SK-N-SH (cell line): ENCODE results near the gene LRRC3B. TPM values are rescaled to one million over a fixed set of nuclear protein-coding genes. Genes with fewer than 3 reads are reported as not detected.

ENCODE experiments used
- CTCF ChIA-PET: fragments of 300-600, 350-600 bp; formaldehyde crosslinking; extraction: SDS; loops from one replicate; lab custom pipeline; 2021; lab: Yijun Ruan, JAX
- POLR2A ChIA-PET: fragments of 350-600 bp; sonication (Branson Sonifier 250); formaldehyde crosslinking; extraction: SDS; loops from one replicate; lab custom pipeline; 2020; ENCODE audit warnings: antibody characterized with exemption, inconsistent platforms; lab: Yijun Ruan, JAX
- DNase-seq: peaks from one replicate; pipeline ENCODE4 v3.0.0; 2012
- H2AFZ ChIP-seq: fragments of 200-600 bp; sonication (generic); 2 replicates; pipeline ENCODE4 v1.8.1; 2016; ENCODE audit warnings: antibody characterized with exemption, mild to moderate bottlenecking, low read depth
- H3F3A ChIP-seq: fragments of 200-600 bp; sonication (generic); replicated peaks from 2 replicates; pipeline ENCODE3; 2016; ENCODE audit warnings: antibody characterized with exemption, mild to moderate bottlenecking; ENCODE audit not compliant: insufficient read depth
- H3K27ac ChIP-seq, 2 experiments: fragments of 200-500 bp in 1 of 2; fragments of 200-600 bp in 1 of 2; sonication (Bioruptor generic) in 1 of 2; sonication (generic), shearing (Covaris generic) in 1 of 2; 2 replicates each; pipeline versions ENCODE4 v1.5.1 to v1.6.1; 2014 to 2016; ENCODE audit warnings: low read depth in 2 of 2, inconsistent platforms in 1 of 2, low read length in 1 of 2, mild to moderate bottlenecking in 1 of 2, mixed read lengths in 1 of 2
- H3K27me3 ChIP-seq: fragments of 200-600 bp; sonication (generic), shearing (Covaris generic); 2 replicates; pipeline ENCODE4 v1.6.1; 2016; ENCODE audit warnings: mixed run types; ENCODE audit not compliant: insufficient read depth
- H3K36me3 ChIP-seq, 2 experiments: fragments of 200-500 bp in 1 of 2; fragments of 200-600 bp in 1 of 2; sonication (Bioruptor generic) in 1 of 2; sonication (generic) in 1 of 2; replicated peaks in 1 of 2; 2 replicates each; pipeline versions ENCODE3 to v1.5.1; 2014 to 2016; ENCODE audit warnings: low read length in 1 of 2, mild to moderate bottlenecking in 1 of 2; ENCODE audit not compliant: insufficient read depth in 2 of 2, control insufficient read depth in 1 of 2
- H3K4me1 ChIP-seq, 2 experiments: fragments of 200-500 bp in 1 of 2; fragments of 200-600 bp in 1 of 2; sonication (Bioruptor generic) in 1 of 2; sonication (generic), shearing (Covaris generic) in 1 of 2; 2 replicates each; pipeline versions ENCODE4 v1.5.1 to v1.6.1; 2014 to 2016; ENCODE audit warnings: low read depth in 1 of 2, low read length in 1 of 2, mixed run types in 1 of 2; ENCODE audit not compliant: insufficient read depth in 2 of 2, control insufficient read depth in 1 of 2
- H3K4me2 ChIP-seq: fragments of 200-600 bp; sonication (generic), shearing (Covaris generic); 2 replicates; pipeline ENCODE4 v1.6.1; 2017; ENCODE audit warnings: mixed run types
- H3K4me3 ChIP-seq, 2 experiments: fragments of 200-500 bp in 1 of 2; fragments of 200-600 bp in 1 of 2; sonication (Bioruptor generic) in 1 of 2; sonication (generic), shearing (Covaris generic) in 1 of 2; 2 replicates each; pipeline versions ENCODE4 v1.5.1 to v1.8.1; 2014 to 2016; ENCODE audit warnings: low read depth in 2 of 2, inconsistent platforms in 1 of 2, low read length in 1 of 2, mild to moderate bottlenecking in 1 of 2, mixed read lengths in 1 of 2, moderate library complexity in 1 of 2
- H3K79me2 ChIP-seq: fragments of 200-600 bp; sonication (generic); 2 replicates; pipeline ENCODE4 v1.8.1; 2017; ENCODE audit warnings: mild to moderate bottlenecking; ENCODE audit not compliant: insufficient read depth
- H3K9ac ChIP-seq: fragments of 200-600 bp; sonication (generic); 2 replicates; pipeline ENCODE4 v1.6.1; 2017; ENCODE audit warnings: mixed run types
- H3K9me2 ChIP-seq: fragments of 200-600 bp; sonication (generic); 2 replicates; pipeline ENCODE4 v1.6.1; 2017; ENCODE audit warnings: mixed run types
- H3K9me3 ChIP-seq: fragments of 200-600 bp; sonication (generic); 2 replicates; pipeline ENCODE4 v1.6.1; 2017; ENCODE audit warnings: mixed run types, mild to moderate bottlenecking, moderate library complexity
- H4K20me1 ChIP-seq: fragments of 200-600 bp; sonication (generic); 2 replicates; pipeline ENCODE4 v1.6.1; 2017; ENCODE audit warnings: mild to moderate bottlenecking, mixed run types; ENCODE audit not compliant: insufficient read depth
- ELF1 ChIP-seq: IDR thresholded peaks from 2 replicates; pipeline ENCODE4 v1.4.0; 2012
- EZH2phosphoT487 ChIP-seq: fragments of 200-600 bp; sonication (generic); IDR thresholded peaks from 2 replicates; pipeline ENCODE4 v1.6.1; 2017; ENCODE audit warnings: low read depth, mixed run types, mild to moderate bottlenecking, antibody characterized with exemption, moderate library complexity, borderline replicate concordance
- FOSL2 ChIP-seq: IDR thresholded peaks from 2 replicates; pipeline ENCODE4 v1.4.0; 2012; ENCODE audit warnings: low read depth, mild to moderate bottlenecking, moderate library complexity, borderline replicate concordance
- FOXJ3 ChIP-seq: sonication (generic); formaldehyde crosslinking; IDR thresholded peaks from 2 replicates; pipeline ENCODE4 v1.5.1; 2020; ENCODE audit warnings: mild to moderate bottlenecking, missing genetic modification reagents
- FOXM1 ChIP-seq: IDR thresholded peaks from 2 replicates; pipeline ENCODE4 v1.4.0; 2012; ENCODE audit warnings: low read depth, mild to moderate bottlenecking
- NFIC ChIP-seq: IDR thresholded peaks from 2 replicates; pipeline ENCODE4 v1.4.0; 2012; ENCODE audit warnings: borderline replicate concordance
- POLR2AphosphoS5 ChIP-seq: IDR thresholded peaks from 2 replicates; pipeline ENCODE4 v1.6.1; 2012; ENCODE audit warnings: low read depth, low read length
- RAD21 ChIP-seq: IDR thresholded peaks from 2 replicates; pipeline ENCODE4 v1.6.1; 2012; ENCODE audit warnings: mild to moderate bottlenecking, low read length
- RCOR1 ChIP-seq: fragments of 150-350 bp; IDR thresholded peaks from 2 replicates; pipeline ENCODE4 v1.6.1; 2017; ENCODE audit warnings: antibody characterized with exemption, low read length
- RFX5 ChIP-seq: IDR thresholded peaks from 2 replicates; pipeline ENCODE4 v1.6.1; 2012; ENCODE audit warnings: mild to moderate bottlenecking, improper control_type of control experiment, low read length
- RXRA ChIP-seq: IDR thresholded peaks from 2 replicates; pipeline ENCODE4 v1.4.0; 2012; ENCODE audit warnings: low read depth, mild to moderate bottlenecking, borderline replicate concordance
- SMC3 ChIP-seq: IDR thresholded peaks from 2 replicates; pipeline ENCODE4 v1.6.1; 2012; ENCODE audit warnings: low read depth, low read length, improper control_type of control experiment
- YY1 ChIP-seq: IDR thresholded peaks from 2 replicates; pipeline ENCODE4 v1.4.0; 2012; ENCODE audit warnings: low read depth, mild to moderate bottlenecking
- WGBS: methylation state at CpG from one replicate; pipeline ENCODE4 v1.1.6; 2017; ENCODE audit warnings: low lambda C conversion rate; 5-methylcytosine and 5-hydroxymethylcytosine counted together
- polyA plus RNA-seq, 3 experiments: library from polyadenylated mRNA; depleted of rRNA; stranded (reverse); fragments of >200 nt; gene quantifications; 2 replicates each; pipeline ENCODE4 v1.2.3, GENCODE V29; 2012
- TF ChIP-seq, protein P1 (sequence below): IDR thresholded peaks from 2 replicates; pipeline ENCODE4 v1.4.0; 2012; ENCODE audit warnings: low read depth, borderline replicate concordance
- TF ChIP-seq, protein P2 (sequence below): fragments of 200-600 bp; sonication (generic); IDR thresholded peaks from 2 replicates; pipeline ENCODE4 v1.6.1; 2017; ENCODE audit warnings: antibody characterized with exemption, mild to moderate bottlenecking, moderate library complexity
- TF ChIP-seq, protein P3 (sequence below): IDR thresholded peaks from 2 replicates; pipeline ENCODE4 v1.6.1; 2012; ENCODE audit warnings: mild to moderate bottlenecking, low read depth, low read length, moderate library complexity
- TF ChIP-seq, protein P4 (sequence below): IDR thresholded peaks from 2 replicates; pipeline ENCODE4 v1.4.0; 2012; ENCODE audit warnings: low read depth, borderline replicate concordance
- TF ChIP-seq, protein P5 (sequence below): IDR thresholded peaks from 2 replicates; pipeline ENCODE4; 2012

Gene LRRC3B
- polyA plus RNA-seq, 1 of the 3 experiments (the other 2 are of a cell fraction) = not detected

DNA sequence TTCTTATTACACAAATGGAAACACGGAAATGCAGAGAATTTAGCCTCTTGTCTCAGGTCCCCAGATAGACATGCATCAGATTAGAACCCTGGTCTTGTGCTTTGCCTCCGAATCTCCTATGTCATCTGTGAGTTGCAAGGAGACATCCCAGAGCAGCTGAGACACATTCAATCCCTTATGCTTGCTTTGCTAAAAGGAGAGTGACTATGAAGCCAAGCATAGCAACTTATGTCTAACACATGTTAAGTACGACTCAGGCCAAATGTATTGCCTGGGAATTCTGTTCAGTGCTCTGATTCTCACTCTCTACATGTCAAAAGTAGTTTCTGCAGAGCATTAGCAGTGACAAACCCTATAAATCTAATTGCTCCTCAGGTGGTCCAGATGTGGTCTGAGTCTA is 30.6 kb upstream of the LRRC3B start:
- Histone ChIP-seq H3K4me1 (no peaks in the 10 kb centered on the region), H3K36me3 (no peaks in the 10 kb centered on the region), H3F3A (no peaks in the 10 kb centered on the region), H2AFZ (no peak overlapping the region), H3K27me3 (no peaks in the 10 kb centered on the region), H3K9me2 (no peaks in the 10 kb centered on the region), H3K79me2 (no peaks in the 10 kb centered on the region), H3K9me3 (no peaks in the 10 kb centered on the region), H3K4me3 (no peak overlapping the region), H3K9ac (no peak overlapping the region), H3K4me2 (no peak overlapping the region), H3K27ac (no peak overlapping the region), H4K20me1 (no peaks in the 10 kb centered on the region)
- ChIA-PET CTCF (no interaction called here), POLR2A (no interaction called here)
- TF ChIP-seq FOXM1 = no peak
- TF ChIP-seq YY1 = no peak
- TF ChIP-seq, protein P1, sequence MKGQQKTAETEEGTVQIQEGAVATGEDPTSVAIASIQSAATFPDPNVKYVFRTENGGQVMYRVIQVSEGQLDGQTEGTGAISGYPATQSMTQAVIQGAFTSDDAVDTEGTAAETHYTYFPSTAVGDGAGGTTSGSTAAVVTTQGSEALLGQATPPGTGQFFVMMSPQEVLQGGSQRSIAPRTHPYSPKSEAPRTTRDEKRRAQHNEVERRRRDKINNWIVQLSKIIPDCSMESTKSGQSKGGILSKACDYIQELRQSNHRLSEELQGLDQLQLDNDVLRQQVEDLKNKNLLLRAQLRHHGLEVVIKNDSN = no peak
- TF ChIP-seq, protein P2, sequence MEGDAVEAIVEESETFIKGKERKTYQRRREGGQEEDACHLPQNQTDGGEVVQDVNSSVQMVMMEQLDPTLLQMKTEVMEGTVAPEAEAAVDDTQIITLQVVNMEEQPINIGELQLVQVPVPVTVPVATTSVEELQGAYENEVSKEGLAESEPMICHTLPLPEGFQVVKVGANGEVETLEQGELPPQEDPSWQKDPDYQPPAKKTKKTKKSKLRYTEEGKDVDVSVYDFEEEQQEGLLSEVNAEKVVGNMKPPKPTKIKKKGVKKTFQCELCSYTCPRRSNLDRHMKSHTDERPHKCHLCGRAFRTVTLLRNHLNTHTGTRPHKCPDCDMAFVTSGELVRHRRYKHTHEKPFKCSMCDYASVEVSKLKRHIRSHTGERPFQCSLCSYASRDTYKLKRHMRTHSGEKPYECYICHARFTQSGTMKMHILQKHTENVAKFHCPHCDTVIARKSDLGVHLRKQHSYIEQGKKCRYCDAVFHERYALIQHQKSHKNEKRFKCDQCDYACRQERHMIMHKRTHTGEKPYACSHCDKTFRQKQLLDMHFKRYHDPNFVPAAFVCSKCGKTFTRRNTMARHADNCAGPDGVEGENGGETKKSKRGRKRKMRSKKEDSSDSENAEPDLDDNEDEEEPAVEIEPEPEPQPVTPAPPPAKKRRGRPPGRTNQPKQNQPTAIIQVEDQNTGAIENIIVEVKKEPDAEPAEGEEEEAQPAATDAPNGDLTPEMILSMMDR = no peak
- TF ChIP-seq, protein P3, sequence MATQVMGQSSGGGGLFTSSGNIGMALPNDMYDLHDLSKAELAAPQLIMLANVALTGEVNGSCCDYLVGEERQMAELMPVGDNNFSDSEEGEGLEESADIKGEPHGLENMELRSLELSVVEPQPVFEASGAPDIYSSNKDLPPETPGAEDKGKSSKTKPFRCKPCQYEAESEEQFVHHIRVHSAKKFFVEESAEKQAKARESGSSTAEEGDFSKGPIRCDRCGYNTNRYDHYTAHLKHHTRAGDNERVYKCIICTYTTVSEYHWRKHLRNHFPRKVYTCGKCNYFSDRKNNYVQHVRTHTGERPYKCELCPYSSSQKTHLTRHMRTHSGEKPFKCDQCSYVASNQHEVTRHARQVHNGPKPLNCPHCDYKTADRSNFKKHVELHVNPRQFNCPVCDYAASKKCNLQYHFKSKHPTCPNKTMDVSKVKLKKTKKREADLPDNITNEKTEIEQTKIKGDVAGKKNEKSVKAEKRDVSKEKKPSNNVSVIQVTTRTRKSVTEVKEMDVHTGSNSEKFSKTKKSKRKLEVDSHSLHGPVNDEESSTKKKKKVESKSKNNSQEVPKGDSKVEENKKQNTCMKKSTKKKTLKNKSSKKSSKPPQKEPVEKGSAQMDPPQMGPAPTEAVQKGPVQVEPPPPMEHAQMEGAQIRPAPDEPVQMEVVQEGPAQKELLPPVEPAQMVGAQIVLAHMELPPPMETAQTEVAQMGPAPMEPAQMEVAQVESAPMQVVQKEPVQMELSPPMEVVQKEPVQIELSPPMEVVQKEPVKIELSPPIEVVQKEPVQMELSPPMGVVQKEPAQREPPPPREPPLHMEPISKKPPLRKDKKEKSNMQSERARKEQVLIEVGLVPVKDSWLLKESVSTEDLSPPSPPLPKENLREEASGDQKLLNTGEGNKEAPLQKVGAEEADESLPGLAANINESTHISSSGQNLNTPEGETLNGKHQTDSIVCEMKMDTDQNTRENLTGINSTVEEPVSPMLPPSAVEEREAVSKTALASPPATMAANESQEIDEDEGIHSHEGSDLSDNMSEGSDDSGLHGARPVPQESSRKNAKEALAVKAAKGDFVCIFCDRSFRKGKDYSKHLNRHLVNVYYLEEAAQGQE = no peak
- TF ChIP-seq, protein P4, sequence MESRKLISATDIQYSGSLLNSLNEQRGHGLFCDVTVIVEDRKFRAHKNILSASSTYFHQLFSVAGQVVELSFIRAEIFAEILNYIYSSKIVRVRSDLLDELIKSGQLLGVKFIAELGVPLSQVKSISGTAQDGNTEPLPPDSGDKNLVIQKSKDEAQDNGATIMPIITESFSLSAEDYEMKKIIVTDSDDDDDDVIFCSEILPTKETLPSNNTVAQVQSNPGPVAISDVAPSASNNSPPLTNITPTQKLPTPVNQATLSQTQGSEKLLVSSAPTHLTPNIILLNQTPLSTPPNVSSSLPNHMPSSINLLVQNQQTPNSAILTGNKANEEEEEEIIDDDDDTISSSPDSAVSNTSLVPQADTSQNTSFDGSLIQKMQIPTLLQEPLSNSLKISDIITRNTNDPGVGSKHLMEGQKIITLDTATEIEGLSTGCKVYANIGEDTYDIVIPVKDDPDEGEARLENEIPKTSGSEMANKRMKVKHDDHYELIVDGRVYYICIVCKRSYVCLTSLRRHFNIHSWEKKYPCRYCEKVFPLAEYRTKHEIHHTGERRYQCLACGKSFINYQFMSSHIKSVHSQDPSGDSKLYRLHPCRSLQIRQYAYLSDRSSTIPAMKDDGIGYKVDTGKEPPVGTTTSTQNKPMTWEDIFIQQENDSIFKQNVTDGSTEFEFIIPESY = no peak
- TF ChIP-seq RXRA = no peak
- no peak for DNase-seq
- WGBS = 14% methylated on average over 3 of the region's 3 CpGs

DNA sequence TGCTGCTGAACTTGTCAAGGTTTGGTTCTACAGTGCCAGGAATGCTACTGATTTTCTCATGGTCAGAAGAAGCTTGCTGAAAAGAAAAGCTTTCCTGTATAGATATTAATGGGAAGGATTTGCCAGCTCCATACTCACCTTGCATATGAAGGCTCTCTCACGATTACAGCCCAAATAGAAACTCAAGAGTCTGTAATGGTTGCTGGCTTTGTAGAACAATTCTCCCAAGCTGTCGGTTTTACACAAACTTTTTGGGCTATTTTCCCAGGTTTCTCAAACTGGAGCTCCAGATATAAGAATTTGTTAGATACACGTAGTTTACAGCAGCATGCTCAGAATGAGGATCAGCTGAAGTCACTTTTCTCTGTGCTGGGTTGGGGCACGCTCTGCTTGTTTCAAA is 30.1 kb upstream of the LRRC3B start:
- H4K20me1 ChIP-seq = no peaks in the 10 kb centered on the region
- no peak overlapping the region for H2AFZ ChIP-seq
- no peaks in the 10 kb centered on the region for H3K9me3 ChIP-seq
- no peaks in the 10 kb centered on the region for H3K9me2 ChIP-seq
- H3K4me3 ChIP-seq = no peak overlapping the region
- CTCF ChIA-PET = no interaction called here
- H3F3A ChIP-seq = no peaks in the 10 kb centered on the region
- no peak overlapping the region for H3K9ac ChIP-seq
- H3K36me3 ChIP-seq = no peaks in the 10 kb centered on the region
- no peaks in the 10 kb centered on the region for H3K4me1 ChIP-seq
- no peak for DNase-seq
- no peak overlapping the region for H3K27ac ChIP-seq
- no peaks in the 10 kb centered on the region for H3K27me3 ChIP-seq
- POLR2A ChIA-PET = no interaction called here
- H3K79me2 ChIP-seq = no peaks in the 10 kb centered on the region
- no peak overlapping the region for H3K4me2 ChIP-seq
- 10% methylated on average over 4 of the region's 4 CpGs for WGBS
- no peak for TF ChIP-seq NFIC
- TF ChIP-seq RCOR1 = no peak
- no peak for TF ChIP-seq EZH2phosphoT487
- TF ChIP-seq, protein P5, sequence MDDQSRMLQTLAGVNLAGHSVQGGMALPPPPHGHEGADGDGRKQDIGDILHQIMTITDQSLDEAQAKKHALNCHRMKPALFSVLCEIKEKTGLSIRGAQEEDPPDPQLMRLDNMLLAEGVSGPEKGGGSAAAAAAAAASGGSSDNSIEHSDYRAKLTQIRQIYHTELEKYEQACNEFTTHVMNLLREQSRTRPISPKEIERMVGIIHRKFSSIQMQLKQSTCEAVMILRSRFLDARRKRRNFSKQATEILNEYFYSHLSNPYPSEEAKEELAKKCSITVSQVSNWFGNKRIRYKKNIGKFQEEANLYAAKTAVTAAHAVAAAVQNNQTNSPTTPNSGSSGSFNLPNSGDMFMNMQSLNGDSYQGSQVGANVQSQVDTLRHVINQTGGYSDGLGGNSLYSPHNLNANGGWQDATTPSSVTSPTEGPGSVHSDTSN = no peak
- TF ChIP-seq POLR2AphosphoS5 = no peak
- no peak for TF ChIP-seq ELF1
- TF ChIP-seq, protein P1 = no peak
- TF ChIP-seq FOXJ3 (CRISPR knock-in tag) = no peak
- no peak for TF ChIP-seq FOSL2
- TF ChIP-seq SMC3 = no peak
- TF ChIP-seq RFX5 = no peak
- no peak for TF ChIP-seq YY1
- TF ChIP-seq RXRA = no peak
- TF ChIP-seq RAD21 = no peak
